GM21717 (cell line): Measurements from ENCODE around the gene COL27A1.

ENCODE experiments used
- ATAC-seq: cut with Tn5 transposase; IDR thresholded peaks from one replicate; pipeline ENCODE4 v1.9.1; 2021; ENCODE audit warnings: mild to moderate bottlenecking, moderate library complexity; ENCODE audit not compliant: unreplicated experiment

The COL27A1 gene

GRCh38 chr9:114299286-114300152 is 144.2 kb downstream of the COL27A1 start:
- ATAC-seq: no peak

DNA sequence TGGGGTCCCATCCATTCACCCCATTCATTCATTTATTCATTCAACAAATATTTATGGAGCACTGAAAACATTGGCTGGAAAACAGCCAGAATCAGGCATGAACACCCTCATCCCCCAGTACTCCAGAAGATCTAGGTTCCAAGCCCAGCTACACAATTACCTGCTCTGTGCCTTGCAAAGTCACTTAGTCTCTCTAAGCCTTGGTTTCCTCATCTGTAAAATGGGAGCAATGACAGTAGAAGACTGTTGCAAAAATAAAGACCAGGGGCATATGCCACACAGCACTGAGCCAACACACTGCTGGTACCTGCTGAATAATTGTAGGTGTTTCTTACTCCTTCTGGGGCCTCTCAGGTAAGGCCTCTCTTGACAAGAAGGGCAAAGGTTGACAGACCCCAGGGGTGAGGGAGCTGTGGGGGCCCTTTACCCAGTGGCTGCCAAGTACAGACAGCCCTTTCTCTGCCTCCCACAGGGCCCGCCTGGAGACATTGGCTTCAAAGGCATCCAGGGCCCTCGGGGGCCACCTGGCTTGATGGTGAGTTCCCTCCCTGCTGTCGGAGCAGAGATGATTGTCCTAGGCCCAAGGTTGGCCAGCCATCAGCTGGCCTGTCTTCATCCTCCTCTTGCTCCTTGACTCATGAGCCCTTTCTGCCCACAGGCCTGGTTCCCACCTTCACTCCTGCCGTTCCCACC is 145.0 kb downstream of the COL27A1 start:
- no peak for ATAC-seq

DNA sequence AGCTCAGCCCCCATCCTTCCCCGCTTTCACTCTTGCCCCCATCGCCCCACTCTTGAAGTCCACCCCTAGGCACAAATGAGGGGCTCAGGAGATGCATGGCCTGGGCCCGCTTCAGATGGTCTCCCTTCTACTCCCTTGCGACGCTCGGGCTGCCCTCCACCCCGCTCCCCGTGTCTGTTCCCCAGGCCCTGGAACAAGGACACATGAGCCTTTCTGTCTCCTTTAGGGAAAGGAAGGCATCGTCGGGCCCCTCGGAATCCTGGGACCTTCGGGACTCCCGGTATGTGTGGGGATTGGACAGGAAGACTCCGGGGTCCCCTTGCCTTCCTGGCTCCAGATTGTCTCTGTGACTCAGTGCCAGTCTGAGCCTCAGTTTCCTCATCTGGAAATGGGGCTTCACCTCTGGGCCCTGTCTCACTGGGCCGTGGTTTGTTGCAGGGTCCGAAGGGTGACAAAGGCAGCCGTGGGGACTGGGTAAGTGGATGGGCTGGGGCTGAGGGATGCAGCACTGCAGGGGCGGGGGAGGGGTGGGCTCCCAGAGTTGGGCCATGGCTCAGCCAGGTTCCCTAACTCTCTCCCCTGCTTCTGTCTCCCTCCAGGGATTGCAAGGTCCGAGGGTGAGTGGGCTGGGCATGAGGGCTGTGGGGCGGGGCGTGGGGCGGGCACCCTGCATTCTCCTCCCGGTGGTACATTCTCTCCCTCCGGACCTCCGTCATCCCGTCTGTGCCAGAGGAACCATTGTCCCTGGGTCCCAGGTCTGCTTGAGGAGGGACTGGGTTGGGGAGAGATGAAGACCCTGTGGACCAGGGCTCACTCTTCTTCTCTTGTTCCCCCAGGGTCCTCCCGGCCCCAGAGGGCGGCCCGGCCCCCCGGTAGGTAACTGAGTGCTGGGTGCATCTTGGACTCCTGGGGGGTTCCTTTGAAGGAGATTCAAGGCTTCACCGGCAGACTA is 145.8 kb downstream of the COL27A1 start:
- ATAC-seq: no peak

DNA sequence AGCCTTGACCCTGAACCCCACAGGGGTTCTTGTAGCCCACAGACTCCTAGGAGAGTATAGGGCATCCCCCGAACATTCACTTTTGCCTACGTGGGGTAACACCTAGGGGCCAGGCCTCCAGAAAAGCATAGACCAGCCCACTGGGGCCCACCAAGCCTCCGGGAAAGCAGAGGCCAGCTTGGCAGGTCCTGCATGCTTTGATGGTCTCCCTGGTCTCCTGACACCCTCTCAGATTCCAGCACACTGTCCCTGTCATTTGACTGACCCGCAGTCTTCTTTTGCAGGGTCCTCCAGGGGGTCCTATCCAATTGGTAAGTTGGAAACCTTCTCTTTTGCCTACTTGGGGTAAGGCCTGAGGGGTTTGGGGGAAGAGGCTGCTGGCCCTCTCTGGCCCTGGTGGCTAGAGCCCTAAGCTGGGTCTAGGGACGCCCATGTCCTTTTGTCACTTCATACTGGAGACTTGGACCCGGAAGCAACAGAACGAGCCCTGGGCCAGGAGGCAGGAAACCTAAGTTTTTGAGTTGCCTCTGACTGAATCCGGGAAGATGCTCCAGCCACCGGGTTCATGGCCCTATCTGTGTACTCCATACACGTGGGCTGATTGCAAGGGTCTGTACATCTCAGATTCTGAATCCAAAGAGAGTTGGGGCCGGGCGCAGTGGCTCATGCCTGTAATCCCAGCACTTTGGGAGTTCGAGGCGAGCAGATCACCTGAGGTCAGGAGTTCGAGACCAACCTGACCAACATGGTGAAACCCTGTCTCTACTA is 146.6 kb downstream of the COL27A1 start:
- no peak for ATAC-seq

- ATAC-seq: no peak
These were observed 147.4 kb downstream of the COL27A1 start for GRCh38 chr9:114302727-114303126.

- ATAC-seq: no peak
These were observed 148.2 kb downstream of the COL27A1 start for GRCh38 chr9:114303571-114303970.

- ATAC-seq: no peak
These were observed 148.6 kb downstream of the COL27A1 start for GRCh38 chr9:114303977-114304376.

DNA sequence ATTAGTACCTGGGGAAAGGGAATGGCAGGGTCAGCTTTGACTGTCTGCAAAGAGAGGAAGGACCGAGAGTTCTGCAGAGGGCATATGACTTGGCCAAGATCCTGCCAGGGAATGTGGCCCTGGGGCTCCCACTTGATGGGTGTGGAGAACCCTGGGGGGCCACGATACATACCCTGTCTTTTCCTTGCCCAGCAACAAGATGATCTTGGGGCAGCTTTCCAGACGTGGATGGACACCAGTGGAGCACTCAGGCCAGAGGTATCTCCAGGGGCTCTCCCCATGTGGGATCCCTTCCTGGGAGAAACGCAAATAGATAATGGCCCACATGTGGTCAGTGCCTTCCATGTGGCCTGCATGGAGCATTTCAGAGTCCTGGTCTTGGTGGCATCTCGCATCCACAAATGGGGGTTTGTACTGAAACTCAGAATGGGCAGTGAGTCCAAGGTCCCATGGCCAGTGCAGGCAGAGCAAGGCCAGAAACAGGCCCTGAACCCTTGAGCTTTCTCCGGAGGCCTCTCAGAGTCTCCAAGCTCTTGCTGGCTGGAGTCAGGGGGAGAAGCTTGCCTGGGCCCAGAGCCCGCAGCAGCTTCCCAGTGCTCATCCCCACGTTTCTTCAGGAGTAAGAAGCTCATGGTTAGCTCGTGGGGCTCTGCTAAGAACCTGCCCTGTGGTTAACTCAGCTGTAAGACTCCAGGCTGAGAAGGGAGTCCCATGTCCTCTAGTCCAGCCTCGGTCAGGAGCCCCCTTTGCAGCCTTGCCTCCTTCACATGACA is 149.3 kb downstream of the COL27A1 start:
- no peak for ATAC-seq

GRCh38 chr9:114307899-114308267 is 152.5 kb downstream of the COL27A1 start:
- ATAC-seq: no peak

DNA sequence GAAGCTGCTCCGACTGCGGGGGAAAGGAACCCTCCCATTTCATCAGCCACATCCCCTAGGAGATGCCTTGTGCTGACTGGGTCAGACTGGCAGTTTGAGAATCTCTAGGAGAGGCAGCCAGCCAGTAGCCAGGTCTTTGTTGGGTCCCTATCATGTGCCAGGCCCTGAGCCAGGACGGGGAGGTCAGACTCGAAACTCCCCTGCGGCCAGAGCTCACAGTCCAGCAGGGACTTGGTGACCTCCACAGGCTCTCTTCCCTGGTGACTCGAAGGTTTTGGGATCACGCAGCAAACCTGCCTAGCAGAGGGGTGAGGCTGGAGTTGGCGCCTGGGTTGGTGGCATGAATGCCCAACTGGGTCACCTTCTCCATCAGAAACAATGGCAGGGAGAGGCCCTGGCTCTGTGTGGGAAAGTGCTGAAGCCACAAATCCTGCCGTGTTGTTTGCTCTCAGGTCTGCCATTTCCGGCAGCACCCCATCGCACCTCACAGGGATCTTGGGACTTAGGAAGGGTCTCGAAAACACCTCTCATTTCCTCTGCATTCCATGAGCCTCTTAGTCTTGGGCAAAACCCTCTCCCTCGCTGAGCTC is 153.1 kb downstream of the COL27A1 start:
- no peak for ATAC-seq

DNA sequence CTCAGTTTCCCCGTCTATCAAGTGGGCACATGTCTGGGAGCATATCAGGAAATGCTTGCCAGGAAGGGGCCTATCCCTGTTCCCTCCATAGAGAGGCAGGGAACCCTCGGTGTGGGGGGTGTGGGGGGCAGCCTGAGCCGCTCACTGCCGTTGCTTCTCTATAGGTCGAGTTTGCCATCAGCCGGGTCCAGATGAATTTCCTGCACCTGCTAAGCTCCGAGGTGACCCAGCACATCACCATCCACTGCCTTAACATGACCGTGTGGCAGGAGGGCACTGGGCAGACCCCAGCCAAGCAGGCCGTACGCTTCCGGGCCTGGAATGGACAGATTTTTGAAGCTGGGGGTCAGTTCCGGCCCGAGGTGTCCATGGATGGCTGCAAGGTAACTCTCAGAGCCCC is 153.8 kb downstream of the COL27A1 start:
- ATAC-seq: no peak

GRCh38 chr9:114310471-114311450 is 155.4 kb downstream of the COL27A1 start:
- ATAC-seq: no peak

DNA sequence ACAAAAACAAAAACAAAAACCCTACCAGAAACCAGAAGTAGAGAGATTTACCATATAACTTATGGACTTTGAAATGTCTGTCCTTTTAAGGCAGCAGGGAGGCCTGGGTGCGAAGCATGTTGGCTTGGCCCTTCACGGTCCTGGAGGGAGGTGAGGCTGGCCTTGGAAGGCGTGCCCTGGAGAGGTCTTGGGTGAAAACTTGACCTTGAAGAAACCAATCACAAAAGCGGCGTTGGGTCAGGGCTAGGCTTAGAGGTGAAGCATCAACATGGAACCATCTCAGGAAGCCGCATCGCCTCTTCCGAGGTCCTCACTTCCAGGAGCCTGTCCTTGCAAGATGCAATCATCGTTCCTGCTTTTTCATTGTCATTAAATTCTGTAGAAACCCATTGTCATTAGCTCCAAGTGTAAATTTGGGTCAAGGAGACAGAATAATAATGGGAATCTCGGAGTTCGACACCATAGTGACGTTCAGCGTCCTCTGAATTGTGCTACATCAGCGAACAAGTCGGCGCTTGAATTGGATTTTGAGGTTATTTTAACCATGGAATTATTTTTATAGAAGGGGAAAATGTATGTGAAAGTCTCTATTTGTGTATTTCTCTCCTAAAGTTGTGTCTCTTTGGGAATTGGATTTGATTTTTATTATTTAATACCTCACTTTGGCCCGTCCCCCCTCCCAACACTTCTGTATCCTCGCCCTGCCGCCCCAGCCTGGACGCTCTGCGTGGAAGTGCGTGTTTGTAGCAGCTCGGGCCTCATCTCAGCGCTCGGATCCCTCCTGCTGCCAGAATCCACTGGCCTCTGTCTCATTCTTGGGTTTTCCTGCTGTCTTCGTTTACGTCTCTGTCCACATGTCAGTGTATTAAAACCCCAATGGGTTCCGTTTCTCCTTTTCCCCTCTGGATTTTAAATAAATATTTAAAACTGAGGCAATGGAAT is 156.5 kb downstream of the COL27A1 start:
- no peak for ATAC-seq

DNA sequence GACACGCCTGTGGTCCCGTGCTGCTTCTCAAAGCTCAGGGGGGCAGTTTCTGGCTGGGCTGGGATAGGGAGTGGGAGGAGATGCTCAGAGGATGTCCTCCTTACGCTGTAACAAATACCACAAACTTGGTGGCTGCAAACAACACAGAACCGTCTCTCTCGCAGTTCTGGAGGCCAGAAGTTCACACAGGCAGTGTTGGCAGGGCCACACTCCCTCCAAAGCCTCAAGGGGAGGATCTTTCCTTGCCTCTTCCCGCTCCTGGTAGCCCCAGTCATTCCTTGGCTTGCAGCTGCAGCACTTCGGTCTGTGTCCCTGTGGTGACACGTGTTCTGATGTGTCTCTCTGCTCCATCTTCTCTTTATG is 157.2 kb downstream of the COL27A1 start:
- ATAC-seq: no peak

DNA sequence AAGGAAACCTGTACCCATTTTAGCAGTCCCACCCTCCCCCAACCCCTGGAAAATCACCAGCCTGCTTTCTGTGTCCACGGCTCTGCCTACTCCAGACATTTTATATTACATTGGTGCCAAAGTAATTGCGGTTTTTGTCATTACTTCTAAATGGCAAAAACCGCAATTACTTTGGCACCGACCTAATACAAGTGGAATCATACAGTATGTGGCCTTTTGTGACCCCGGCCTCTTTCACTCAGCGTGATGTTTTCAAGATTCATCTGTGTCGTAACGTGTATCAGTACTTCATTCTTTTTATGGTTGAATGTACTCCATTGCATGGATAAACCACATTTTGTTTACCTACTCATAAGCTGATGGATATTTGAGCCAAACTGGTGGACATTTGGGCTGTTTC is 157.8 kb downstream of the COL27A1 start:
- ATAC-seq: no peak

DNA sequence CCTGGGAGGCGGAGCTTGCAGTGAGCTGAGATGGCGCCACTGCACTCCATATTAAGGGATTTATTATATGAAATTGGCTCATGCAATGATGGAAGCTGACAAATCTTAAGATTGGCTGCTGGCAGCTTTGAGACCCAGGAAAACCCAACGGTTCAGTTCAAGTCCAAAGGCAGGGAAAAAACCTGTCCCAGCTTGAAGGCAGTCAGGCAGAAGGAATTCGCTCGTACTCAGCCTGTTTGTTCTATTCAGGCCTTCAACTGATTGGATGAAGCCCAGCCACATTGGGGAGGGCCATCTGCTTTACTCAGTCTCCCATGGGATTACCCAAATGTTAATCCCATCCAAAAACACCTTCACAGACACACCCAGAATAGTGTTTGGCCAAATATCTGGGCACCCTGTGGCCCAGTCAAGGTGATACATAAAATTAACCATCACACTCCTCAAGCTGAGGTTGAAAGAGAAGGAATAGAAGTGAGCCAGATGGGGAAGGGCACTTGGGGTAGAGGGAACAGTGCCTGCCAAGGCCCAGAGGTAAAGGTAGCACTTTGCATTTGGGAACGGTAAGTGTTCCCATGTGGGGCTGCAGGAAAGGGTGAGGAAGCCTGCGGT is 159.0 kb downstream of the COL27A1 start:
- ATAC-seq: no peak
